WTC11 (cell line): Measurements from ENCODE around the gene KHSRP. TPM values are rescaled to one million over a fixed set of nuclear protein-coding genes. Genes with fewer than 3 reads are reported as not detected.

ENCODE experiments used
- ATAC-seq: fragments of 200-7000 bp; cut with Tn5 transposase; 2 replicates; pipeline ENCODE4 v1.10.0; 2021; ENCODE audit warnings: mild to moderate bottlenecking, moderate library complexity
- Bru-seq: library from RNA; stranded (reverse); fragments of 400-500 nt; gene quantifications from one replicate; lab custom pipeline; 2021; lab: Mats Ljungman, UMichigan
- CTCF ChIA-PET: fragments of 300-600 bp; sonication (Branson Sonifier 250); formaldehyde crosslinking; loops from one replicate; lab custom pipeline; 2021; ENCODE audit warnings: antibody characterized with exemption; lab: Charles Lee
- POLR2A ChIA-PET: fragments of 350-600 bp; sonication (Branson Sonifier 250); formaldehyde crosslinking; loops from one replicate; lab custom pipeline; 2021; ENCODE audit warnings: antibody characterized with exemption; lab: Charles Lee
- DNase-seq: peaks from one replicate; pipeline ENCODE4 v3.0.0; 2021; ENCODE audit warnings: low spot score
- H3K27ac Mint-ChIP-seq: 2 replicates; pipeline ENCODE4 v1.8.0; 2021; ENCODE audit warnings: mixed read lengths
- H3K27me3 Mint-ChIP-seq: 2 replicates; pipeline ENCODE4 v1.8.0; 2021; ENCODE audit warnings: low read depth, mild to moderate bottlenecking, moderate library complexity, mixed read lengths
- H3K36me3 Mint-ChIP-seq: 2 replicates; pipeline ENCODE4 v1.8.0; 2021; ENCODE audit warnings: mixed read lengths
- H3K4me1 Mint-ChIP-seq: 2 replicates; pipeline ENCODE4 v1.8.0; 2022; ENCODE audit warnings: mixed read lengths
- H3K4me3 Mint-ChIP-seq: 2 replicates; pipeline ENCODE4 v1.8.0; 2021; ENCODE audit warnings: mild to moderate bottlenecking, moderate library complexity, mixed read lengths
- H3K9me3 Mint-ChIP-seq: 2 replicates; pipeline ENCODE4 v1.8.0; 2021; ENCODE audit warnings: mixed read lengths
- ETV6 ChIP-seq: sonication (generic); formaldehyde crosslinking; IDR thresholded peaks from 2 replicates; pipeline ENCODE4 v1.8.1; 2022; ENCODE audit warnings: mild to moderate bottlenecking, missing genetic modification reagents
- JAZF1 ChIP-seq: fragments of 250-450 bp; sonication (Bioruptor Pico); IDR thresholded peaks from 2 replicates; pipeline ENCODE4 v1.9.0; 2021; ENCODE audit warnings: moderate library complexity, mild to moderate bottlenecking, inconsistent platforms
- NR1H2 ChIP-seq: sonication (generic); formaldehyde crosslinking; IDR thresholded peaks from 2 replicates; pipeline ENCODE4 v1.9.0; 2021; ENCODE audit warnings: mild to moderate bottlenecking, moderate library complexity, missing genetic modification reagents
- SMAD4 ChIP-seq: sonication (generic); formaldehyde crosslinking; IDR thresholded peaks from 2 replicates; pipeline ENCODE4 v1.8.0; 2022; ENCODE audit warnings: mild to moderate bottlenecking, missing genetic modification reagents
- ZNF671 ChIP-seq: fragments of 250-450 bp; sonication (Bioruptor Pico); IDR thresholded peaks from 2 replicates; pipeline ENCODE4 v1.8.0; 2021; ENCODE audit warnings: mild to moderate bottlenecking
- long read RNA-seq, 3 experiments: library from RNA in 1 of 3; library from capped mRNA in 1 of 3; library from polyadenylated mRNA in 1 of 3; unstranded in 2 of 3; stranded (forward) in 1 of 3; transcript quantifications; one replicate each; pipeline ENCODE4 v2.0.0, GENCODE V29; 2021
- total RNA-seq: library from RNA; stranded (reverse); gene quantifications from 3 replicates; pipeline ENCODE4 v1.2.3, GENCODE V29; 2021
- TF ChIP-seq, protein P1 (sequence below): fragments of 250-450 bp; sonication (Bioruptor Pico); conservative IDR thresholded peaks from 2 replicates; pipeline ENCODE4 v1.9.0; 2021; ENCODE audit warnings: mild to moderate bottlenecking
- TF ChIP-seq, protein P2 (sequence below): sonication (generic); formaldehyde crosslinking; IDR thresholded peaks from 2 replicates; pipeline ENCODE4 v1.8.0; 2022; ENCODE audit warnings: mild to moderate bottlenecking, missing genetic modification reagents
- TF ChIP-seq, protein P3 (sequence below): fragments of 250-450 bp; sonication (Bioruptor Pico); IDR thresholded peaks from 2 replicates; pipeline ENCODE4 v1.9.0; 2021; ENCODE audit warnings: mild to moderate bottlenecking, borderline replicate concordance
- TF ChIP-seq, protein P4 (sequence below): sonication (generic); formaldehyde crosslinking; IDR thresholded peaks from 2 replicates; pipeline ENCODE4 v1.8.0; 2023; ENCODE audit warnings: missing genetic modification reagents, mild to moderate bottlenecking, borderline replicate concordance
- TF ChIP-seq, protein P5 (sequence below): sonication (generic); formaldehyde crosslinking; IDR thresholded peaks from 2 replicates; pipeline ENCODE4 v1.8.0; 2022; ENCODE audit warnings: mild to moderate bottlenecking, missing genetic modification reagents
- TF ChIP-seq, protein P6 (sequence below): sonication (generic); formaldehyde crosslinking; IDR thresholded peaks from 2 replicates; pipeline ENCODE4 v1.8.1; 2022; ENCODE audit warnings: mild to moderate bottlenecking, moderate library complexity, missing genetic modification reagents
- TF ChIP-seq, protein P7 (sequence below): sonication (generic); formaldehyde crosslinking; IDR thresholded peaks from 2 replicates; pipeline ENCODE4 v1.8.1; 2023; ENCODE audit warnings: mild to moderate bottlenecking, missing genetic modification reagents, moderate library complexity
- TF ChIP-seq, protein P8 (sequence below): sonication (generic); formaldehyde crosslinking; IDR thresholded peaks from 2 replicates; pipeline ENCODE4 v1.8.0; 2022; ENCODE audit warnings: mild to moderate bottlenecking, missing genetic modification reagents

KHSRP gene, protein sequence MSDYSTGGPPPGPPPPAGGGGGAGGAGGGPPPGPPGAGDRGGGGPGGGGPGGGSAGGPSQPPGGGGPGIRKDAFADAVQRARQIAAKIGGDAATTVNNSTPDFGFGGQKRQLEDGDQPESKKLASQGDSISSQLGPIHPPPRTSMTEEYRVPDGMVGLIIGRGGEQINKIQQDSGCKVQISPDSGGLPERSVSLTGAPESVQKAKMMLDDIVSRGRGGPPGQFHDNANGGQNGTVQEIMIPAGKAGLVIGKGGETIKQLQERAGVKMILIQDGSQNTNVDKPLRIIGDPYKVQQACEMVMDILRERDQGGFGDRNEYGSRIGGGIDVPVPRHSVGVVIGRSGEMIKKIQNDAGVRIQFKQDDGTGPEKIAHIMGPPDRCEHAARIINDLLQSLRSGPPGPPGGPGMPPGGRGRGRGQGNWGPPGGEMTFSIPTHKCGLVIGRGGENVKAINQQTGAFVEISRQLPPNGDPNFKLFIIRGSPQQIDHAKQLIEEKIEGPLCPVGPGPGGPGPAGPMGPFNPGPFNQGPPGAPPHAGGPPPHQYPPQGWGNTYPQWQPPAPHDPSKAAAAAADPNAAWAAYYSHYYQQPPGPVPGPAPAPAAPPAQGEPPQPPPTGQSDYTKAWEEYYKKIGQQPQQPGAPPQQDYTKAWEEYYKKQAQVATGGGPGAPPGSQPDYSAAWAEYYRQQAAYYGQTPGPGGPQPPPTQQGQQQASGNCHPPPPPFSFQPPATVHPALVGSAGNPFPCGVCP
- 528 to 572 TPM (median 549 TPM) in 3 replicates for total RNA-seq
- Bru-seq, nascent RNA = percentile 90 among the genes with signal in this experiment
- long read RNA-seq, experiment 1, transcript KHSRP-211 (2 exons, 428 nt) = minor isoform, 10 of 381 reads
- long read RNA-seq, experiment 1, transcript KHSRP-201 (20 exons, 2,993 nt) = major isoform, 25 of 381 reads
- long read RNA-seq, experiment 1, transcript KHSRP-212 (3 exons, 851 nt) = minor isoform, 11 of 381 reads
- long read RNA-seq, experiment 1, partial matches to known transcripts = 233 of 381 reads
- long read RNA-seq, experiment 1, other reads (novel, unspliced or antisense) = 102 of 381 reads
- long read RNA-seq, experiment 2, transcript KHSRP-212 (3 exons, 851 nt) = major isoform, 5 of 379 reads
- long read RNA-seq, experiment 2, partial matches to known transcripts = 151 of 379 reads
- long read RNA-seq, experiment 2, other reads (novel, unspliced or antisense) = 216 of 379 reads
- long read RNA-seq, experiment 3, partial matches to known transcripts = 0 of 4 reads
- long read RNA-seq, experiment 3, other reads (novel, unspliced or antisense) = 4 of 4 reads

DNA sequence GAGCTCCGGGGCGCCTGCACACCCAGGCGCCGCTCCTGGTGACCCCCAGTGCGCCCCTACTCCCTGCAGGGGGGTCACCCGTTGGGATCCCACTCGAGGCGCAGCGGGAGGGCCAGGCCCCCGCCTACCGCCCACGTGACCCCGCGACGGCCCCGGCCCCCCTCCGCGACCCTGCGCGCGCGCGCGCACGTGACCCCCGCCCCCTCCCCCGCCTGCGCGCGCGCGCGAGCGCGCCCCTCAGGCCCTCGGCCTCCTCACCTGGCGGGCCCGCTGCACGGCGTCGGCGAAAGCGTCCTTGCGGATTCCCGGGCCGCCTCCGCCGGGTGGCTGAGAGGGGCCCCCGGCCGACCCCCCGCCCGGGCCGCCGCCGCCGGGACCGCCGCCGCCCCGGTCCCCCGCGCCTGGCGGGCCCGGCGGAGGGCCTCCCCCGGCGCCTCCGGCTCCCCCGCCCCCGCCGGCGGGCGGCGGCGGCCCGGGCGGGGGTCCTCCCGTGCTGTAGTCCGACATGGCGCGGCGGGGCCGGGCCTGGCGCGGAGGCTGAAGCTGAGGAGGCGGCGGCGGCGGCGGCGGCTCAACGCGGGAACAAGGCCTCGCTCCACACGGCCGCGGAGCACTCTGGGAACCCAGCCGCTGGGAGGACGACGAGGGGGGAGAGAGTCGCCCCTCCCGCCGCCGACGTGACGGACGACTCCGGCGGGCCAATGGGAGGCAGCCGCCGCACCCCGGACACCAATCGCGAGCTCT lies at the start of gene KHSRP:
TSS of gene KHSRP (minus strand) at position 617 of the 744 bp plus-strand sequence. CDS start at position 507, 110 bp downstream.
- Mint-ChIP-seq H3K36me3 (peaks cover 35% of the 10 kb centered on the region), H3K9me3 (peaks cover 6% of the 10 kb centered on the region), H3K4me1 (peaks cover 14% of the 10 kb centered on the region), H3K4me3 (peak within 1 kb of the TSS; percentile 93), H3K27me3 (peaks cover 25% of the 10 kb centered on the region), H3K27ac (peak within 1 kb of the TSS; percentile 63)
- DNase-seq (no peak), ATAC-seq (no peak)
- CTCF ChIA-PET = interaction anchor here (0.6 to 2.5 kb wide), 10 partner anchors 12 to 439 kb away, joined by 3 to 11 read pairs (median 4); partner anchors contain the start of genes ALKBH7, DENND1C and SLC25A23
- POLR2A ChIA-PET = interaction anchor here (0.6 to 1.4 kb wide), 6 partner anchors 12 to 342 kb away, joined by 3 to 10 read pairs (median 4); partner anchors contain the start of genes ALKBH7 and GTF2F1
- no peak for TF ChIP-seq NR1H2 (CRISPR knock-in tag)
- TF ChIP-seq, protein P1, sequence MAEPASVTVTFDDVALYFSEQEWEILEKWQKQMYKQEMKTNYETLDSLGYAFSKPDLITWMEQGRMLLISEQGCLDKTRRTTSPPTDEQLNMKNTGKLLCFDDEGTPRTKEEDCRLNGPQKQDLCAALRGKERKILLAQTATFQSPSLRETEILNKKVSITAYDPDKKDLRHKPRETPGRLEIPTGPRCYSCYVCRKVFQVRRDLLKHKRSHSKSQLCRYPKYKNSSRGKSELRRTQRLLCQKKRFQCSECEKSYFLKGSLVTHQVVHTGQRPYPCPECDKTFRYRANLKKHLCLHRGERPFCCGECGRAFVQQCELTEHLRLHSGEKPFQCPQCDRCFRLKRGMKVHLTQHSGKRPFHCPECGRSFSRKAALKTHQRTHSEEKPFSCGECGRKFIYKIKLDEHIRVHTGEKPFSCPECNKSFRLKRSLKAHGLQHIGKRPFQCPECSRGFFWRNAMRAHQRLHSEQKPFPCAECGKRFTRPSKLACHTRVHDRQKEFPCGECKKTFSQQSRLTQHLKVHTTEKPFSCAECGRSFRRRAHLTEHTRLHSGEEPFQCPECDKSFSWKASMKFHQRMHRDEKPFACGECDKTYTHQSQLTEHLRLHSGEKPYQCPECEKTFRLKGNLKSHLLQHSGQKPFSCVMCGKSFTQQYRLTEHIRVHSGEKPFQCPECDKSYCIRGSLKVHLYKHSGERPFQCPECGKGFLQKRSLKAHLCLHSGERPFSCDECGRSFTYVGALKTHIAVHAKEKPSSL = no peak
- TF ChIP-seq, protein P2, sequence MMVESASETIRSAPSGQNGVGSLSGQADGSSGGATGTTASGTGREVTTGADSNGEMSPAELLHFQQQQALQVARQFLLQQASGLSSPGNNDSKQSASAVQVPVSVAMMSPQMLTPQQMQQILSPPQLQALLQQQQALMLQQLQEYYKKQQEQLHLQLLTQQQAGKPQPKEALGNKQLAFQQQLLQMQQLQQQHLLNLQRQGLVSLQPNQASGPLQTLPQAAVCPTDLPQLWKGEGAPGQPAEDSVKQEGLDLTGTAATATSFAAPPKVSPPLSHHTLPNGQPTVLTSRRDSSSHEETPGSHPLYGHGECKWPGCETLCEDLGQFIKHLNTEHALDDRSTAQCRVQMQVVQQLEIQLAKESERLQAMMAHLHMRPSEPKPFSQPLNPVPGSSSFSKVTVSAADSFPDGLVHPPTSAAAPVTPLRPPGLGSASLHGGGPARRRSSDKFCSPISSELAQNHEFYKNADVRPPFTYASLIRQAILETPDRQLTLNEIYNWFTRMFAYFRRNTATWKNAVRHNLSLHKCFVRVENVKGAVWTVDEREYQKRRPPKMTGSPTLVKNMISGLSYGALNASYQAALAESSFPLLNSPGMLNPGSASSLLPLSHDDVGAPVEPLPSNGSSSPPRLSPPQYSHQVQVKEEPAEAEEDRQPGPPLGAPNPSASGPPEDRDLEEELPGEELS (CRISPR knock-in tag) = no peak
- TF ChIP-seq ZNF671 (CRISPR knock-in tag) = no peak
- TF ChIP-seq, protein P3, sequence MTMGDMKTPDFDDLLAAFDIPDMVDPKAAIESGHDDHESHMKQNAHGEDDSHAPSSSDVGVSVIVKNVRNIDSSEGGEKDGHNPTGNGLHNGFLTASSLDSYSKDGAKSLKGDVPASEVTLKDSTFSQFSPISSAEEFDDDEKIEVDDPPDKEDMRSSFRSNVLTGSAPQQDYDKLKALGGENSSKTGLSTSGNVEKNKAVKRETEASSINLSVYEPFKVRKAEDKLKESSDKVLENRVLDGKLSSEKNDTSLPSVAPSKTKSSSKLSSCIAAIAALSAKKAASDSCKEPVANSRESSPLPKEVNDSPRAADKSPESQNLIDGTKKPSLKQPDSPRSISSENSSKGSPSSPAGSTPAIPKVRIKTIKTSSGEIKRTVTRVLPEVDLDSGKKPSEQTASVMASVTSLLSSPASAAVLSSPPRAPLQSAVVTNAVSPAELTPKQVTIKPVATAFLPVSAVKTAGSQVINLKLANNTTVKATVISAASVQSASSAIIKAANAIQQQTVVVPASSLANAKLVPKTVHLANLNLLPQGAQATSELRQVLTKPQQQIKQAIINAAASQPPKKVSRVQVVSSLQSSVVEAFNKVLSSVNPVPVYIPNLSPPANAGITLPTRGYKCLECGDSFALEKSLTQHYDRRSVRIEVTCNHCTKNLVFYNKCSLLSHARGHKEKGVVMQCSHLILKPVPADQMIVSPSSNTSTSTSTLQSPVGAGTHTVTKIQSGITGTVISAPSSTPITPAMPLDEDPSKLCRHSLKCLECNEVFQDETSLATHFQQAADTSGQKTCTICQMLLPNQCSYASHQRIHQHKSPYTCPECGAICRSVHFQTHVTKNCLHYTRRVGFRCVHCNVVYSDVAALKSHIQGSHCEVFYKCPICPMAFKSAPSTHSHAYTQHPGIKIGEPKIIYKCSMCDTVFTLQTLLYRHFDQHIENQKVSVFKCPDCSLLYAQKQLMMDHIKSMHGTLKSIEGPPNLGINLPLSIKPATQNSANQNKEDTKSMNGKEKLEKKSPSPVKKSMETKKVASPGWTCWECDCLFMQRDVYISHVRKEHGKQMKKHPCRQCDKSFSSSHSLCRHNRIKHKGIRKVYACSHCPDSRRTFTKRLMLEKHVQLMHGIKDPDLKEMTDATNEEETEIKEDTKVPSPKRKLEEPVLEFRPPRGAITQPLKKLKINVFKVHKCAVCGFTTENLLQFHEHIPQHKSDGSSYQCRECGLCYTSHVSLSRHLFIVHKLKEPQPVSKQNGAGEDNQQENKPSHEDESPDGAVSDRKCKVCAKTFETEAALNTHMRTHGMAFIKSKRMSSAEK (CRISPR knock-in tag) = no peak
- TF ChIP-seq JAZF1 = no peak
- no peak for TF ChIP-seq SMAD4 (CRISPR knock-in tag)
- TF ChIP-seq, protein P4, sequence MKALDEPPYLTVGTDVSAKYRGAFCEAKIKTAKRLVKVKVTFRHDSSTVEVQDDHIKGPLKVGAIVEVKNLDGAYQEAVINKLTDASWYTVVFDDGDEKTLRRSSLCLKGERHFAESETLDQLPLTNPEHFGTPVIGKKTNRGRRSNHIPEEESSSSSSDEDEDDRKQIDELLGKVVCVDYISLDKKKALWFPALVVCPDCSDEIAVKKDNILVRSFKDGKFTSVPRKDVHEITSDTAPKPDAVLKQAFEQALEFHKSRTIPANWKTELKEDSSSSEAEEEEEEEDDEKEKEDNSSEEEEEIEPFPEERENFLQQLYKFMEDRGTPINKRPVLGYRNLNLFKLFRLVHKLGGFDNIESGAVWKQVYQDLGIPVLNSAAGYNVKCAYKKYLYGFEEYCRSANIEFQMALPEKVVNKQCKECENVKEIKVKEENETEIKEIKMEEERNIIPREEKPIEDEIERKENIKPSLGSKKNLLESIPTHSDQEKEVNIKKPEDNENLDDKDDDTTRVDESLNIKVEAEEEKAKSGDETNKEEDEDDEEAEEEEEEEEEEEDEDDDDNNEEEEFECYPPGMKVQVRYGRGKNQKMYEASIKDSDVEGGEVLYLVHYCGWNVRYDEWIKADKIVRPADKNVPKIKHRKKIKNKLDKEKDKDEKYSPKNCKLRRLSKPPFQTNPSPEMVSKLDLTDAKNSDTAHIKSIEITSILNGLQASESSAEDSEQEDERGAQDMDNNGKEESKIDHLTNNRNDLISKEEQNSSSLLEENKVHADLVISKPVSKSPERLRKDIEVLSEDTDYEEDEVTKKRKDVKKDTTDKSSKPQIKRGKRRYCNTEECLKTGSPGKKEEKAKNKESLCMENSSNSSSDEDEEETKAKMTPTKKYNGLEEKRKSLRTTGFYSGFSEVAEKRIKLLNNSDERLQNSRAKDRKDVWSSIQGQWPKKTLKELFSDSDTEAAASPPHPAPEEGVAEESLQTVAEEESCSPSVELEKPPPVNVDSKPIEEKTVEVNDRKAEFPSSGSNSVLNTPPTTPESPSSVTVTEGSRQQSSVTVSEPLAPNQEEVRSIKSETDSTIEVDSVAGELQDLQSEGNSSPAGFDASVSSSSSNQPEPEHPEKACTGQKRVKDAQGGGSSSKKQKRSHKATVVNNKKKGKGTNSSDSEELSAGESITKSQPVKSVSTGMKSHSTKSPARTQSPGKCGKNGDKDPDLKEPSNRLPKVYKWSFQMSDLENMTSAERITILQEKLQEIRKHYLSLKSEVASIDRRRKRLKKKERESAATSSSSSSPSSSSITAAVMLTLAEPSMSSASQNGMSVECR (CRISPR knock-in tag) = no peak
- TF ChIP-seq, protein P5, sequence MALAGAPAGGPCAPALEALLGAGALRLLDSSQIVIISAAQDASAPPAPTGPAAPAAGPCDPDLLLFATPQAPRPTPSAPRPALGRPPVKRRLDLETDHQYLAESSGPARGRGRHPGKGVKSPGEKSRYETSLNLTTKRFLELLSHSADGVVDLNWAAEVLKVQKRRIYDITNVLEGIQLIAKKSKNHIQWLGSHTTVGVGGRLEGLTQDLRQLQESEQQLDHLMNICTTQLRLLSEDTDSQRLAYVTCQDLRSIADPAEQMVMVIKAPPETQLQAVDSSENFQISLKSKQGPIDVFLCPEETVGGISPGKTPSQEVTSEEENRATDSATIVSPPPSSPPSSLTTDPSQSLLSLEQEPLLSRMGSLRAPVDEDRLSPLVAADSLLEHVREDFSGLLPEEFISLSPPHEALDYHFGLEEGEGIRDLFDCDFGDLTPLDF (CRISPR knock-in tag) = no peak
- TF ChIP-seq, protein P6, sequence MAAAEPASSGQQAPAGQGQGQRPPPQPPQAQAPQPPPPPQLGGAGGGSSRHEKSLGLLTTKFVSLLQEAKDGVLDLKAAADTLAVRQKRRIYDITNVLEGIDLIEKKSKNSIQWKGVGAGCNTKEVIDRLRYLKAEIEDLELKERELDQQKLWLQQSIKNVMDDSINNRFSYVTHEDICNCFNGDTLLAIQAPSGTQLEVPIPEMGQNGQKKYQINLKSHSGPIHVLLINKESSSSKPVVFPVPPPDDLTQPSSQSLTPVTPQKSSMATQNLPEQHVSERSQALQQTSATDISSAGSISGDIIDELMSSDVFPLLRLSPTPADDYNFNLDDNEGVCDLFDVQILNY (CRISPR knock-in tag) = peak; percentile 72; the same call in 1 of the 2 replicates
- TF ChIP-seq, protein P7, sequence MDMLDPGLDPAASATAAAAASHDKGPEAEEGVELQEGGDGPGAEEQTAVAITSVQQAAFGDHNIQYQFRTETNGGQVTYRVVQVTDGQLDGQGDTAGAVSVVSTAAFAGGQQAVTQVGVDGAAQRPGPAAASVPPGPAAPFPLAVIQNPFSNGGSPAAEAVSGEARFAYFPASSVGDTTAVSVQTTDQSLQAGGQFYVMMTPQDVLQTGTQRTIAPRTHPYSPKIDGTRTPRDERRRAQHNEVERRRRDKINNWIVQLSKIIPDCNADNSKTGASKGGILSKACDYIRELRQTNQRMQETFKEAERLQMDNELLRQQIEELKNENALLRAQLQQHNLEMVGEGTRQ (CRISPR knock-in tag) = peak; percentile 90
- no peak for TF ChIP-seq ETV6 (CRISPR knock-in tag)
- TF ChIP-seq, protein P8, sequence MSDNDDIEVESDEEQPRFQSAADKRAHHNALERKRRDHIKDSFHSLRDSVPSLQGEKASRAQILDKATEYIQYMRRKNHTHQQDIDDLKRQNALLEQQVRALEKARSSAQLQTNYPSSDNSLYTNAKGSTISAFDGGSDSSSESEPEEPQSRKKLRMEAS (CRISPR knock-in tag) = 0 out of 2 replicates have a peak, but pooled peaks have one; percentile 25
